Osteocyte (in vitro differentiated cells): Measurements from ENCODE around the gene LYRM9. TPM values are rescaled to one million over a fixed set of nuclear protein-coding genes. Genes with fewer than 3 reads are reported as not detected.

Experiments used
- DNase-seq: peaks from one replicate; pipeline ENCODE4 v3.0.0; 2021; ENCODE audit warnings: mixed read lengths; ENCODE audit not compliant: unreplicated experiment; ENCODE audit errors: extremely low spot score
- H3K27ac Mint-ChIP-seq: one replicate; pipeline ENCODE4 v1.8.0; 2021; ENCODE audit warnings: mild to moderate bottlenecking, mixed read lengths; ENCODE audit not compliant: unreplicated experiment
- H3K27me3 Mint-ChIP-seq: one replicate; pipeline ENCODE4 v1.8.0; 2021; ENCODE audit warnings: mixed read lengths; ENCODE audit not compliant: unreplicated experiment
- H3K36me3 Mint-ChIP-seq: one replicate; pipeline ENCODE4 v1.8.0; 2021; ENCODE audit warnings: mixed read lengths; ENCODE audit not compliant: unreplicated experiment
- H3K4me1 Mint-ChIP-seq: one replicate; pipeline ENCODE4 v1.8.0; 2021; ENCODE audit warnings: mixed read lengths; ENCODE audit not compliant: unreplicated experiment
- H3K4me3 Mint-ChIP-seq: one replicate; pipeline ENCODE4 v1.8.0; 2021; ENCODE audit warnings: mild to moderate bottlenecking, moderate library complexity, mixed read lengths; ENCODE audit not compliant: unreplicated experiment
- H3K9me3 Mint-ChIP-seq: one replicate; pipeline ENCODE4 v1.8.0; 2021; ENCODE audit warnings: mixed read lengths; ENCODE audit not compliant: unreplicated experiment
- total RNA-seq: library from RNA; stranded (reverse); gene quantifications from 2 replicates; pipeline ENCODE4 v1.2.1, GENCODE V29; 2021
- TF ChIP-seq, protein P1 (sequence below): fragments of 200-600 bp; sonication (generic); IDR thresholded peaks from 2 replicates; pipeline ENCODE4 v1.5.0; 2021; ENCODE audit warnings: antibody characterized with exemption, mild to moderate bottlenecking, moderate library complexity

Gene LYRM9
- total RNA-seq, 1 donor from 2014 or later = 10.9 TPM

DNA sequence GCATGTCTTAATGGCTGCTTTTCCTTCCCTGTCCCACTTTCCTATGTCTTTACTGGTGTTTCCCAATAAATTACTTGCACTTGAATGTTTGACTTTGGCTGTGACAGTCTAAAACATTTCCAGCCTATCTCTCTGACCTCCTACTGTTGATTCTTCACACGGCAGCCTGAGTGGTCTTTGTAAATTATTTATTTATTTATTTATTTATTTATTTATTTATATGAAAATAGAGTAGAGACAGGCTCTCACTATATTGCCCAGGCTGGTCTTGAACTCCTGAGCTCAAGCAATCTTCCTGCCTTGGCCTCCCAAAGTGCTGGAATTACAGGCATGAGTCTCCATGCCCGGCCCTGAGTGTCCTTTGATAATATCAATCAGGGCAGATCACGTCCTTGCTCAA is 28.4 kb upstream of the LYRM9 start:
- no peak overlapping the region for H3K4me3 Mint-ChIP-seq
- H3K27me3 Mint-ChIP-seq = peaks cover 6% of the 10 kb centered on the region
- no peaks in the 10 kb centered on the region for H3K36me3 Mint-ChIP-seq
- no peaks in the 10 kb centered on the region for H3K4me1 Mint-ChIP-seq
- DNase-seq = no peak
- TF ChIP-seq, protein P1, sequence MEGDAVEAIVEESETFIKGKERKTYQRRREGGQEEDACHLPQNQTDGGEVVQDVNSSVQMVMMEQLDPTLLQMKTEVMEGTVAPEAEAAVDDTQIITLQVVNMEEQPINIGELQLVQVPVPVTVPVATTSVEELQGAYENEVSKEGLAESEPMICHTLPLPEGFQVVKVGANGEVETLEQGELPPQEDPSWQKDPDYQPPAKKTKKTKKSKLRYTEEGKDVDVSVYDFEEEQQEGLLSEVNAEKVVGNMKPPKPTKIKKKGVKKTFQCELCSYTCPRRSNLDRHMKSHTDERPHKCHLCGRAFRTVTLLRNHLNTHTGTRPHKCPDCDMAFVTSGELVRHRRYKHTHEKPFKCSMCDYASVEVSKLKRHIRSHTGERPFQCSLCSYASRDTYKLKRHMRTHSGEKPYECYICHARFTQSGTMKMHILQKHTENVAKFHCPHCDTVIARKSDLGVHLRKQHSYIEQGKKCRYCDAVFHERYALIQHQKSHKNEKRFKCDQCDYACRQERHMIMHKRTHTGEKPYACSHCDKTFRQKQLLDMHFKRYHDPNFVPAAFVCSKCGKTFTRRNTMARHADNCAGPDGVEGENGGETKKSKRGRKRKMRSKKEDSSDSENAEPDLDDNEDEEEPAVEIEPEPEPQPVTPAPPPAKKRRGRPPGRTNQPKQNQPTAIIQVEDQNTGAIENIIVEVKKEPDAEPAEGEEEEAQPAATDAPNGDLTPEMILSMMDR = no peak
- no peak overlapping the region for H3K27ac Mint-ChIP-seq
- H3K9me3 Mint-ChIP-seq = no peaks in the 10 kb centered on the region

DNA sequence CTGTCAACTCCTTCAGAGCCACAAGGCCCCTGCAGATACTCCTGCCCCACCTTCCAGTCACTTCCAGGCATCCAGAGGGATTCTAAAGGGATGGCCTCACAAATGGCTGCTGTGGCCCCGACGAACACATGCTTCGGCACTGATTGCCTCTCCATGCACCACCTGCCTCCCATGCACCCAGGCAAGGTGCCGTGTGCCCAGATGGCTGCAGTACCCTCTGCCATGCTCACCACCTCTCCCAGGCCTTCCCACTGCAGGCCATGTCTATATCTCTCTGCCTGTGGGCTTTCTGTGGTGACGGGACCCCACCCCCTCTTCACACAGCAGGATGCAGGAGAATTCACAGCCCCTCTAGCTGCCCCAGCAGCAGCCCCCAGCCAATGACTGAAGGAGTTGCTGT is 27.9 kb upstream of the LYRM9 start:
- Mint-ChIP-seq H3K27ac (no peak overlapping the region), H3K4me3 (no peak overlapping the region), H3K9me3 (no peaks in the 10 kb centered on the region), H3K27me3 (peaks cover 7% of the 10 kb centered on the region), H3K36me3 (no peaks in the 10 kb centered on the region), H3K4me1 (no peaks in the 10 kb centered on the region)
- DNase-seq = no peak
- TF ChIP-seq, protein P1 = no peak

DNA sequence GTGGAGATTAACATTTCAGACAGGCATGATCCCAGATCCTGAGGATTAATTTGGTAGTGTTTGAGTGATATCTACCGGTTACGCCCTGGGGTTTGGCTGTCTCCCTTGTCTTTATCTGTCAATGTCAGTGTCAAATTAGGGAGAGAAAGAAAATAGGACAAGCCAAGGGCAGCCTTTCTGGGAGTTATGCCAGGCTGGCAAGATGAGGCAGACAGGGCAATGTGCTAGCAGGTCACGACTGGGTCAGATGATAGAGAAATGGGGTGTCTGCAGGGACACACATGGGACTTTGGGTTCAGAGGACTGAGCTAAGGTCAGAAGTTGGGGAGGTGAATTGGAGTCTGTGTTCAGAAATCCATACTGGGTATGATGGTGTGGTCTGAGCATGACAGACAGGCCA is 27.4 kb upstream of the LYRM9 start:
- TF ChIP-seq, protein P1 = no peak
- Mint-ChIP-seq H3K27ac (no peak overlapping the region), H3K36me3 (no peaks in the 10 kb centered on the region)

DNA sequence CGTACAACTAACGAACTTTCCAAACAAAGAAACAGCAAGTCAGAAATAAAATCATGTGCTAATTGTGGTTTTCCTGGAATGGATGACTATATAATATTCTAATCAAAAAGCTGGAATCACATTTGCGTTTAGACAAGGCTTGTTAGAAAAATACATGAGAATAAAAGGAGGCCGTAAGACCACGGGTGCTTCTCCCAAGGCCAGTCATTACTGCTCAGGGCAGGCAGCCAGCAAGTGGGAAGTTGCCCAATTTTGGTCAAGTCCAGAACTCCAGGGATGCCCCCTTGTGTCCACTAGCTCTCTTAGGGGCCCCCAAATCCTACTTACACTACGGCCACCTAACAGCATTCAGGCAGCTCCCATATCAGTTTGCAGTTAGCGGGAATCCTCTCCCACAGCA is 25.9 kb upstream of the LYRM9 start:
- peaks cover 18% of the 10 kb centered on the region for H3K27me3 Mint-ChIP-seq
- DNase-seq = no peak
- peaks cover 2% of the 10 kb centered on the region for H3K4me1 Mint-ChIP-seq
- TF ChIP-seq, protein P1 = no peak
- H3K4me3 Mint-ChIP-seq = no peak overlapping the region
- H3K9me3 Mint-ChIP-seq = no peaks in the 10 kb centered on the region
- no peak overlapping the region for H3K27ac Mint-ChIP-seq
- H3K36me3 Mint-ChIP-seq = no peaks in the 10 kb centered on the region

More for the DNA sequence above, 27.4 kb upstream of the LYRM9 start:
- peaks cover 2% of the 10 kb centered on the region for H3K4me1 Mint-ChIP-seq
- no peak overlapping the region for H3K4me3 Mint-ChIP-seq
- H3K27me3 Mint-ChIP-seq = peaks cover 12% of the 10 kb centered on the region
- no peaks in the 10 kb centered on the region for H3K9me3 Mint-ChIP-seq
- DNase-seq = no peak

DNA sequence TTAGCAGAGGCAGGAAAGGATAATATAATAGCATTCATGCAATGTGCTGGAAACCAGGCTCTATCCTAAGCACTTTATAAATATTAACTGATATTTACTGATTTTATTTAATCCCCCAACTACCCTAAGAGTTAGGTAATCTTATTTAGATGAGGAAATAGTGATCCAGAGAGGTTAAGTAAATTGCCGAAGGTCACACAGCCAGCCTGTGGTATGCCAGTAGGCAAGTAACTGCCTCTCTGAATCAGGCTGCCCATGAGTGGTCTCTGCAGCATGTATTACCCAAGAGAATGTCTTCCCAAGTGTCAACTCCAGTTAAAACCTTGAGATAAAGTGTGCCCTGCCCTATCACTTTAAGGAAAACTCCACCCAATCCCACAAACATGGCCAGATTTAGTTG is 25.3 kb upstream of the LYRM9 start:
- Mint-ChIP-seq H3K27ac (no peak overlapping the region), H3K9me3 (no peaks in the 10 kb centered on the region), H3K36me3 (no peaks in the 10 kb centered on the region), H3K27me3 (peaks cover 20% of the 10 kb centered on the region), H3K4me1 (peaks cover 2% of the 10 kb centered on the region), H3K4me3 (no peak overlapping the region)
- no peak for DNase-seq
- TF ChIP-seq, protein P1 = no peak
